CD4-positive, alpha-beta T cell (primary cell): ENCODE measurements around the gene PPIE. TPM values are rescaled to one million over a fixed set of nuclear protein-coding genes. Genes with fewer than 3 reads are reported as not detected.

ENCODE experiments used
- ATAC-seq: fragments of 200-7000 bp; cut with Tn5 transposase; one replicate; pipeline ENCODE4 v1.10.0; 2022; ENCODE audit warnings: mild to moderate bottlenecking; ENCODE audit not compliant: poor library complexity
- CTCF ChIA-PET: fragments of 350-600 bp; sonication (Branson Sonifier 250); formaldehyde crosslinking; loops from one replicate; lab custom pipeline; 2021; ENCODE audit warnings: antibody characterized with exemption, inconsistent platforms; lab: Charles Lee
- POLR2A ChIA-PET: fragments of 350-600 bp; sonication (Branson Sonifier 250); formaldehyde crosslinking; loops from one replicate; lab custom pipeline; 2021; ENCODE audit warnings: antibody characterized with exemption, inconsistent platforms; lab: Charles Lee
- DNase-seq, 14 experiments: peaks; one replicate each; pipeline ENCODE4 v3.0.0-alpha.2; 2013 to 2020; ENCODE audit warnings: mixed read lengths in 2 of 14
- H3K27ac ChIP-seq, 2 donors: one replicate each; pipeline versions ENCODE4 v1.5.1 to v1.7.0; 2013; ENCODE audit warnings: low read length in 2 of 2, low read depth in 1 of 2, mild to moderate bottlenecking in 1 of 2
- H3K27me3 ChIP-seq, 2 experiments: 1 replicate in 1 of 2; 2 replicates in 1 of 2; pipeline versions ENCODE4 v1.6.1 to v1.7.0; 2013; ENCODE audit warnings: low read length in 2 of 2, control low read depth in 1 of 2, mild to moderate bottlenecking in 1 of 2, moderate library complexity in 1 of 2; ENCODE audit not compliant: insufficient read depth in 2 of 2, control insufficient read depth in 1 of 2
- H3K36me3 ChIP-seq: one replicate; pipeline ENCODE4 v1.6.1; 2013; ENCODE audit warnings: low read length, control low read depth; ENCODE audit not compliant: insufficient read depth
- H3K4me1 ChIP-seq: one replicate; pipeline ENCODE4 v1.6.1; 2013; ENCODE audit warnings: low read length, control low read depth; ENCODE audit not compliant: insufficient read depth
- H3K4me3 ChIP-seq: one replicate; pipeline ENCODE4 v1.5.1; 2013; ENCODE audit warnings: mild to moderate bottlenecking, low read length, moderate library complexity
- H3K9me3 ChIP-seq, 2 experiments: 1 replicate in 1 of 2; 2 replicates in 1 of 2; pipeline versions ENCODE4 v1.6.1 to v1.7.0; 2013; ENCODE audit warnings: low read length in 2 of 2, mild to moderate bottlenecking in 2 of 2, control low read depth in 1 of 2, moderate library complexity in 1 of 2; ENCODE audit not compliant: control insufficient read depth in 1 of 2, insufficient read depth in 1 of 2
- H3K27ac Mint-ChIP-seq: one replicate; pipeline ENCODE4 v1.8.0; 2020; ENCODE audit warnings: mixed read lengths
- H3K27me3 Mint-ChIP-seq: one replicate; pipeline ENCODE4 v1.8.0; 2021; ENCODE audit warnings: mixed read lengths
- H3K36me3 Mint-ChIP-seq: one replicate; pipeline ENCODE4 v1.8.0; 2021; ENCODE audit warnings: low read depth, mixed read lengths
- H3K4me1 Mint-ChIP-seq: one replicate; pipeline ENCODE4 v1.8.0; 2021; ENCODE audit warnings: low read depth, mixed read lengths
- H3K4me3 Mint-ChIP-seq: one replicate; pipeline ENCODE4 v1.8.0; 2020; ENCODE audit warnings: mild to moderate bottlenecking, mixed read lengths
- H3K9me3 Mint-ChIP-seq: one replicate; pipeline ENCODE4 v1.8.0; 2020; ENCODE audit warnings: mixed read lengths
- intact Hi-C, 2 experiments: fragments of 100-400 bp; cut with DNase I in 1 of 2; cut with micrococcal nuclease in 1 of 2; formaldehyde crosslinking; loops; one replicate each; pipeline versions ENCODE4 v1.15.1 to v1.9.0; 2023 to 2025; cut with DNase I, micrococcal nuclease
- total RNA-seq, 174 experiments: library from RNA in 2 of 174; stranded (reverse) in 2 of 174; gene quantifications; one replicate each; pipeline ENCODE4 v1.2.3 and lab custom pipeline; 2021 to 2026
- TF ChIP-seq, protein P1 (sequence below): fragments of 200-600 bp; IDR thresholded peaks from one replicate; pipeline ENCODE4 v1.8.0; 2022; ENCODE audit warnings: antibody characterized with exemption, mild to moderate bottlenecking

PPIE gene
- total RNA-seq, 2 experiments from 2014 or later: 45.0 to 46.7 TPM

DNA sequence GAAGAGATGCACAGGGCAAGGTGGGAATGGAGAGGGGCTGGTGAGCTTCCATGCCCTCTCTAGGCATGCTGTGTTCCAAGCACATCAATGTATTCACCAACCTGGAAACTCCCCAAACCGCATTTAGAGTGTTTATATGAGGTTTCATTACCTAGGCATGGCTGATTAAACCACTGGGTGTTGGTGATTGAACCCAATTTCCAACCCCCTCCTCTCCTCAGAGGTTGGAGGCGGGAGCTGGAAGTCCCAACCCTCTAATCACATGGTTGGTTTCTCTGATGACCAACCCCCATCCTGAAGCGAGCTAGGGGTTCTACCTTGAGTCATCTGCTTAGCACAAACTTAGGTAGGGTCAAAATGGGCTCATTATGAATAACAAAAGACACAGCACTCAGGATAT lies 3.0 kb upstream of the PPIE start:
- ATAC-seq (no peak), DNase-seq (no peak)
- H3K27ac Mint-ChIP-seq: no peak overlapping the region
- peaks cover 21% of the 10 kb centered on the region for H3K36me3 Mint-ChIP-seq
- TF ChIP-seq, protein P1, sequence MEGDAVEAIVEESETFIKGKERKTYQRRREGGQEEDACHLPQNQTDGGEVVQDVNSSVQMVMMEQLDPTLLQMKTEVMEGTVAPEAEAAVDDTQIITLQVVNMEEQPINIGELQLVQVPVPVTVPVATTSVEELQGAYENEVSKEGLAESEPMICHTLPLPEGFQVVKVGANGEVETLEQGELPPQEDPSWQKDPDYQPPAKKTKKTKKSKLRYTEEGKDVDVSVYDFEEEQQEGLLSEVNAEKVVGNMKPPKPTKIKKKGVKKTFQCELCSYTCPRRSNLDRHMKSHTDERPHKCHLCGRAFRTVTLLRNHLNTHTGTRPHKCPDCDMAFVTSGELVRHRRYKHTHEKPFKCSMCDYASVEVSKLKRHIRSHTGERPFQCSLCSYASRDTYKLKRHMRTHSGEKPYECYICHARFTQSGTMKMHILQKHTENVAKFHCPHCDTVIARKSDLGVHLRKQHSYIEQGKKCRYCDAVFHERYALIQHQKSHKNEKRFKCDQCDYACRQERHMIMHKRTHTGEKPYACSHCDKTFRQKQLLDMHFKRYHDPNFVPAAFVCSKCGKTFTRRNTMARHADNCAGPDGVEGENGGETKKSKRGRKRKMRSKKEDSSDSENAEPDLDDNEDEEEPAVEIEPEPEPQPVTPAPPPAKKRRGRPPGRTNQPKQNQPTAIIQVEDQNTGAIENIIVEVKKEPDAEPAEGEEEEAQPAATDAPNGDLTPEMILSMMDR: no peak
- CTCF ChIA-PET: interaction anchor here (1.2 kb wide), 1 partner anchor 16 kb away, joined by 5 read pairs; no protein-coding TSS in a partner anchor
- intact Hi-C loops: loop anchor here in 1 of 2 experiments (5.0 kb wide), 1 partner anchor 302 kb away; no protein-coding TSS in a partner anchor
- peaks cover 18 to 33% of the 10 kb centered on the region in 2 experiments for H3K27me3 ChIP-seq
- H3K4me1 ChIP-seq: peaks cover 21% of the 10 kb centered on the region
- H3K9me3 Mint-ChIP-seq: no peaks in the 10 kb centered on the region
- H3K4me3 ChIP-seq: no peak overlapping the region
- H3K36me3 ChIP-seq: peaks cover 6% of the 10 kb centered on the region
- H3K9me3 ChIP-seq: peaks cover 0 to 4% of the 10 kb centered on the region in 2 experiments
- POLR2A ChIA-PET: interaction anchor here (1.0 kb wide), 1 partner anchor 304 kb away, joined by 3 read pairs; the partner anchor contains the start of gene CAP1
- peaks cover 22% of the 10 kb centered on the region for H3K4me1 Mint-ChIP-seq
- no peak overlapping the region for H3K27ac ChIP-seq
- H3K27me3 Mint-ChIP-seq: peaks cover 50% of the 10 kb centered on the region
- H3K4me3 Mint-ChIP-seq: no peak overlapping the region

DNA sequence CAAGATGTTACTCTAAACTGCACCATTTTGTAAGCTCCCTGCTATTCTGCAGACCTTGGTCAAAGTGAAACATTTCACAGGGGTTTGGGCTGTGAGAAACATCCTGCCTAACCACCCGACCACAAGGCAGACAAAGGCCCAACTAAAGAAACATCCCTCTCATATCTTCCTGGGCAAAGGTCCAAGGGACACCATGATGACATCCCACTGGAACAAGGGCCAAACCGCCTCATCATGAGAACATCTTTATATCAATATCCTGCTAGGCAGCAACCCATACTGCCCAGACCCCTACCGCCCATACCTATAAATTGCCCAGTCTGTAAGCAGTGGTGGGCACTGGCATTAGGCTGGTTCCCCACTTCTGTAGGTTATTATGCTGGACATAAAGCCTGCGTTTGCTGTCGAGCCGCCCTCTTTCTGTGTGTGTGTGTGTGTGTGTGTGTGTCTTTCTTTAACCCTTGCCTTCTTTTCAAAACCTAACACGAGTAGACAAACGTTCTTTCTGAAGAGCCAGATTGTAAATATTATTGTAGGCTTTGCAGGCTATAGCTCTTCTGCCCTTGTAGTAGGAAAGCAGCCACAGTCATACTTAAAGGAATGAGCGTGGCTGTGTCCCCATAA lies 1.0 kb upstream of the PPIE start:
- intact Hi-C loops: loop anchor here in 1 of 2 experiments (5.0 kb wide), 1 partner anchor 300 kb away; no protein-coding TSS in a partner anchor
- peaks cover 38% of the 10 kb centered on the region for H3K27me3 Mint-ChIP-seq
- no peak overlapping the region for H3K4me3 ChIP-seq

DNA sequence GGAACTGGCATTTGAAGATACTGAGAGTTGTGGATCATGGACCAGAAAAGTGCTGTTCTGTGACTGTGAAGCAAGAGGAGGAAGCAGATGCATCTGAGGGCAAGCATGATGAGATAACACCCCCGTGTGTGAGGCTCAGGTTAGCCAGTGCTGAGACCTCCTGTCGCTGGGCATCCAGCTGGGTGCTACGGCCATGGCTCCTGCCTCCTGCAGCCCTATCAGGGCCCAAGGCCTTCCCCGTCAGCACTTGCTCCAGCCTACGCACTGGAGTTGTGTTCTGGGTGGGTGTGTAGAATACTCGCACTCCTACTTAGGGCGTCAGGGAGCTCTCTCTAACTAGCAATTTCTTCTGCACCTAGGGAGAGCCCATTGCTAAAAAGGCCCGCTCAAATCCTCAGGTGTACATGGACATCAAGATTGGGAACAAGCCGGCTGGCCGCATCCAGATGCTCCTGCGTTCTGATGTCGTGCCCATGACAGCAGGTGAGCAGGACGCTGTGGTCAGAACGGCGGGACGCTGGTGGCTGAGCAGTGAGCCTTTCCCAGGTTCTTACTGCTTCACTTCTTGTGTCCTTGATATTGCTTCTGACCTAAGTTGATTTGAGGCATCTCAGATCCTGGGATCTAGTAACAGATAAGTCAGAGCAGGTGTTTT lies 6.5 kb downstream of the PPIE start:
- H3K27ac Mint-ChIP-seq: no peak overlapping the region
- peaks cover 21% of the 10 kb centered on the region for H3K4me1 Mint-ChIP-seq
- no peak overlapping the region for H3K4me3 Mint-ChIP-seq
- ChIA-PET POLR2A (no interaction called here), CTCF (no interaction called here)
- Histone ChIP-seq H3K36me3 (peaks cover 97% of the 10 kb centered on the region), H3K4me1 (no peaks in the 10 kb centered on the region), H3K9me3 (no peaks in the 10 kb centered on the region), H3K27ac (no peak overlapping the region), H3K27me3 (no peaks in the 10 kb centered on the region), H3K4me3 (no peak overlapping the region)
- DNase-seq (no peak), ATAC-seq (no peak)
- H3K9me3 Mint-ChIP-seq: no peaks in the 10 kb centered on the region
- TF ChIP-seq, protein P1: no peak
- no peaks in the 10 kb centered on the region for H3K27me3 Mint-ChIP-seq
- intact Hi-C loops: no loop called here
- H3K36me3 Mint-ChIP-seq: peaks cover 92% of the 10 kb centered on the region

More for the DNA sequence above, 1.0 kb upstream of the PPIE start:
- peaks cover 40% of the 10 kb centered on the region for H3K36me3 Mint-ChIP-seq
- ATAC-seq: no peak
- H3K4me3 Mint-ChIP-seq: peak overlapping the region; percentile 1
- Histone ChIP-seq H3K4me1 (peaks cover 21% of the 10 kb centered on the region), H3K27me3 (peaks cover 15 to 30% of the 10 kb centered on the region in 2 experiments), H3K9me3 (peaks cover 0 to 4% of the 10 kb centered on the region in 2 experiments), H3K36me3 (peaks cover 26% of the 10 kb centered on the region), H3K27ac (no peak overlapping the region)
- DNase-seq: peak in 1 of 14 experiments; percentile 42
- H3K27ac Mint-ChIP-seq: peak overlapping the region; percentile 87
- no peaks in the 10 kb centered on the region for H3K9me3 Mint-ChIP-seq
- ChIA-PET POLR2A (interaction anchor here (0.9 to 2.3 kb wide), 9 partner anchors 9 to 1878 kb away, joined by 3 to 28 read pairs (median 4); partner anchors contain the start of genes CITED4, HPCAL4, MTF1 and PABPC4), CTCF (interaction anchor here (1.2 to 3.4 kb wide), 3 partner anchors 79 to 161 kb away, joined by 4 to 9 read pairs (median 5); partner anchors contain the start of gene PABPC4)
- peaks cover 34% of the 10 kb centered on the region for H3K4me1 Mint-ChIP-seq
- TF ChIP-seq, protein P1: no peak
